ENCODE results near the gene SUFU.

- TF ChIP-seq CTCF (IDR thresholded peaks at IDR 0.05; ENCODE audit: low read depth, low read length), result no peak
- no peak for TF ChIP-seq EZH2phosphoT487 (IDR thresholded peaks at IDR 0.05; ENCODE audit: low read depth)
Measured at GRCh38 chr10:102620591-102621442, 117.0 kb downstream of the SUFU start.
